IPS-15b (cell line): ENCODE measurements around the gene LRRC10B.
"Not testable (repeated sequence)": the region's sequence is repeated elsewhere in the genome, so short reads cannot be mapped to it uniquely, and the experiment has no call there.

Experiments
- H3K27me3 ChIP-seq: one replicate; pipeline ENCODE4 v1.6.1; 2013; ENCODE audit warnings: low read length; ENCODE audit not compliant: control insufficient read depth, insufficient read depth
- H3K36me3 ChIP-seq: one replicate; pipeline ENCODE4 v1.6.1; 2013; ENCODE audit warnings: low read length; ENCODE audit not compliant: control insufficient read depth, insufficient read depth
- H3K4me1 ChIP-seq: one replicate; pipeline ENCODE4 v1.6.1; 2013; ENCODE audit warnings: mild to moderate bottlenecking, low read length; ENCODE audit not compliant: control insufficient read depth, insufficient read depth
- H3K4me3 ChIP-seq: one replicate; pipeline ENCODE4 v1.5.1; 2013; ENCODE audit warnings: low read depth, low read length
- H3K9ac ChIP-seq: one replicate; pipeline ENCODE4 v1.6.1; 2013; ENCODE audit warnings: low read depth, mild to moderate bottlenecking, low read length
- H3K9me3 ChIP-seq: one replicate; pipeline ENCODE4 v1.6.1; 2013; ENCODE audit warnings: mild to moderate bottlenecking, low read length; ENCODE audit not compliant: control insufficient read depth, insufficient read depth

LRRC10B gene

DNA sequence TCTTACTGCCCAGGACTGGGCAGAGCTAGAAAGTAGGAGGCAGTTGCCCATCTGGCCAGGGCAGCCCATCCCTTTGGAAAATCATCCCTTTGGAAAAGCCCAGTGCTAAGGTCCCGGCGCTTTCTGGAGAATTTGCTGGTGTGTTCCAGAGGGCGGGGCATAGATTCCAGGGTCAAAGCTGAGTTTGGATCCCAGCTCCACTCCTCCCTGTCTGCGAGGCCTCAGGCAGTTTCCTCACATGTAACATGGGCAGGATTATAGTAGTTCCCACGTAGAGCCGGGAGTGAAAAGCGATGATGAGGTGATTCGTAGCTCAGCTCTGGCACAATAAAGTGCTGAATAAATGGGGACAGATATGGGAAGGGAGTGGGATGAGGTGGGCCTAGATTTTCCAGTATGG, 31.4 kb upstream of the LRRC10B start:
- Histone ChIP-seq H3K27me3 (no peaks in the 10 kb centered on the region), H3K4me1 (peaks cover 3% of the 10 kb centered on the region), H3K36me3 (no peaks in the 10 kb centered on the region), H3K4me3 (no peak overlapping the region), H3K9me3 (no peaks in the 10 kb centered on the region), H3K9ac (no peak overlapping the region)

- H3K36me3 ChIP-seq: no peaks in the 10 kb centered on the region
- H3K4me3 ChIP-seq: no peak overlapping the region
- no peaks in the 10 kb centered on the region for H3K9me3 ChIP-seq
- H3K4me1 ChIP-seq: peaks cover 5% of the 10 kb centered on the region
- H3K27me3 ChIP-seq: no peaks in the 10 kb centered on the region
- no peak overlapping the region for H3K9ac ChIP-seq
These were observed 30.8 kb upstream of the LRRC10B start for GRCh38 chr11:61477727-61478148.

GRCh38 chr11:61479360-61480058, 29.0 kb upstream of the LRRC10B start:
- H3K36me3 ChIP-seq, H3K9ac ChIP-seq, H3K4me1 ChIP-seq, H3K9me3 ChIP-seq, H3K4me3 ChIP-seq, H3K27me3 ChIP-seq: not testable (repeated sequence)

DNA sequence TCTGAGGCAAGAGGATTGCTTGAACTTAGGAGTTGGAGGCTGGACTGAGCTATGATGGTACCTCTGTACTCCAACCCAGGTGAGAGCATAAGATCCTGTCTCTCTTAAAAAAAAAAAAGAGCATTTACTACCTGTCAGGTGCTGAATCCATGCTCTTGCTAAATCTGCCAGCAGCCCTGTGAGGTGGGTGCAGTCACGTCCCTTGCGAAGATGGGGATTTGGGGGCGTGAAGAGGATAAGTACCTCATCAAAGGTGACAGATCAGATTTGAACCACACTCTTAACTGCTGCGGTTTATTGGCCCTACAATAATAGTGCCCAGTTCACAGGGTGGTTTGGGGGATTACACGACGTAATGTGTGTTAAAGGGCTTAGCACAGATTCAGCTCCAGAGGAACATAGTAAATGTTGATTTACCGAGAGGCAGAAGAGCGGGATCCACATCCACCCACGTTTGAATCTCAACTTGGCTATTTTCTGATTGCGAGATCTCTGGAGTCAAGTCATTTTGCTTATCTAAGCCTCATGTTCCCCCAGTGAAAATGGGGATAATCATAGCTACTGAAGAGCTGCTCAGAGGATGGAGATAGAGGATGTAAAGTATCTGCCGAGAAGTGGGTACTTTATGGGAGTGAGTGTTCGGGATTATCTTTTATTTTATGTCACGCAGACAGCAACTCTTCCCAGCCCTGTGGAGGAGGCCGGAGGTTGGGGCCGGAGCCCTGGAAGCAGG, 28.1 kb upstream of the LRRC10B start:
- no peak overlapping the region for H3K9ac ChIP-seq
- H3K9me3 ChIP-seq: no peaks in the 10 kb centered on the region
- H3K4me1 ChIP-seq: peaks cover 5% of the 10 kb centered on the region
- no peaks in the 10 kb centered on the region for H3K36me3 ChIP-seq
- no peaks in the 10 kb centered on the region for H3K27me3 ChIP-seq
- no peak overlapping the region for H3K4me3 ChIP-seq

DNA sequence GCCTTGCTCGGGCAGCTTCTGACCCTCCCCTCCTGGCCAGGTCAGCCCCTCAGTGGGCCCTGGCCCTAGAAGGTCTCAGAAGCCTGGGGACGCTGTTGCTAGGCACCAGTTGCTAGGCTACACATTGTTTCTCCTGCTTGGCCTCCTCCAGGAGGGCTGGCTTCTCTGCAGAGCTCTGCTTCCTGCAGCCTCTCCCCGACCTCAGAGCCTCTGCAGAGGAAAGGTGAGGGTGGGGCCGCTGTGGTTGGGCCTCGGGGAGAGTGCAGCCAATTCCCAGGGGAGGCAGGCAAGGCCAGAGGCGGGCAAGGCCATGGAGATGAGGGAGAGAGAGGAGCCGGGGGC, 27.6 kb upstream of the LRRC10B start:
- no peak overlapping the region for H3K9ac ChIP-seq
- H3K27me3 ChIP-seq: no peaks in the 10 kb centered on the region
- no peaks in the 10 kb centered on the region for H3K9me3 ChIP-seq
- no peaks in the 10 kb centered on the region for H3K36me3 ChIP-seq
- no peak overlapping the region for H3K4me3 ChIP-seq
- H3K4me1 ChIP-seq: peaks cover 5% of the 10 kb centered on the region

DNA sequence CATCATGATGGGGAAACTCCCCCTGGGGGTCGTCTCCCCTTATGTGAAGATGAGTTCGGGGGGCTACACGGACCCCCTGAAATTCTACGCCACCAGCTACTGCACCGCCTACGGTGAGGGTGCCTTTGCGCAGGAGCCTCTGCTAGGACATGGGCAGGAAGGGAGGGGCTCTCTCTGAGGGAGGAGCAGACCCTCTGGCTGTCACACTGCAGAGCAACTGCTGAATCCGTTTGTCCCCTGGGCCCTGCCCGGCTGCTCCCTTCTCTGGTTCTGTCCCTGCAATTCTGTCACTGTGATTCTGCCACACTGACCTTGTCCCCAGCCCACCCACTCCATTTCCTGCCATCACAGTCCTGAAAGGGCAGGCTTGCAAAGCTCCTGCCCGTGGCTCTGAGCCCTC, 26.7 kb upstream of the LRRC10B start:
- peaks cover 5% of the 10 kb centered on the region for H3K4me1 ChIP-seq
- no peaks in the 10 kb centered on the region for H3K36me3 ChIP-seq
- H3K27me3 ChIP-seq: no peaks in the 10 kb centered on the region
- H3K9ac ChIP-seq: no peak overlapping the region
- H3K9me3 ChIP-seq: no peaks in the 10 kb centered on the region
- H3K4me3 ChIP-seq: no peak overlapping the region

- Histone ChIP-seq H3K4me3 (no peak overlapping the region), H3K36me3 (no peaks in the 10 kb centered on the region), H3K9ac (no peak overlapping the region), H3K9me3 (no peaks in the 10 kb centered on the region), H3K27me3 (no peaks in the 10 kb centered on the region), H3K4me1 (peaks cover 5% of the 10 kb centered on the region)
These were observed 26.0 kb upstream of the LRRC10B start for GRCh38 chr11:61482513-61482912.

GRCh38 chr11:61484541-61484940, 24.0 kb upstream of the LRRC10B start:
- H3K4me3 ChIP-seq: no peak overlapping the region
- peaks cover 2% of the 10 kb centered on the region for H3K27me3 ChIP-seq
- H3K9me3 ChIP-seq: no peaks in the 10 kb centered on the region
- no peak overlapping the region for H3K9ac ChIP-seq
- peaks cover 12% of the 10 kb centered on the region for H3K4me1 ChIP-seq
- no peaks in the 10 kb centered on the region for H3K36me3 ChIP-seq

DNA sequence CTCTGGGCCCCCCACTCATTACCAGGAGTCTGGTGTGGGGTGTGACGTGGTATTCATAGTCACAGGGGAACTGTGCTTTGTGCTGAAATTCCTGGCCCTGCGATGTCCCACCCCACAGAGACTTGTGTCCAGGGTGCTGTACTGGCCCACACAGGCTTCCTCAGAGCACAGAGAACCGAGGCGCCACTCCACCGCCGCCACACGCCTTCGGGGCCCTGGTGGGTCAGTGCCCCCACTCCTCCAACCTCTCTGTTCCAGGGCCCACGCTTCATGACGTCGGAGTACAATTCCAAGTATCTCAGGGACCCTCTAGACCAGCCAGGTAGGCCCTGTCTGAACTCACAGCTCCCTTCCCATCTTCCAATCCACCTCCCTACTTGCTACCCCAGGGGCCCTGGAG, 23.5 kb upstream of the LRRC10B start:
- H3K4me1 ChIP-seq: peaks cover 12% of the 10 kb centered on the region
- H3K9ac ChIP-seq: no peak overlapping the region
- peaks cover 3% of the 10 kb centered on the region for H3K27me3 ChIP-seq
- no peaks in the 10 kb centered on the region for H3K36me3 ChIP-seq
- H3K4me3 ChIP-seq: no peak overlapping the region
- no peaks in the 10 kb centered on the region for H3K9me3 ChIP-seq

DNA sequence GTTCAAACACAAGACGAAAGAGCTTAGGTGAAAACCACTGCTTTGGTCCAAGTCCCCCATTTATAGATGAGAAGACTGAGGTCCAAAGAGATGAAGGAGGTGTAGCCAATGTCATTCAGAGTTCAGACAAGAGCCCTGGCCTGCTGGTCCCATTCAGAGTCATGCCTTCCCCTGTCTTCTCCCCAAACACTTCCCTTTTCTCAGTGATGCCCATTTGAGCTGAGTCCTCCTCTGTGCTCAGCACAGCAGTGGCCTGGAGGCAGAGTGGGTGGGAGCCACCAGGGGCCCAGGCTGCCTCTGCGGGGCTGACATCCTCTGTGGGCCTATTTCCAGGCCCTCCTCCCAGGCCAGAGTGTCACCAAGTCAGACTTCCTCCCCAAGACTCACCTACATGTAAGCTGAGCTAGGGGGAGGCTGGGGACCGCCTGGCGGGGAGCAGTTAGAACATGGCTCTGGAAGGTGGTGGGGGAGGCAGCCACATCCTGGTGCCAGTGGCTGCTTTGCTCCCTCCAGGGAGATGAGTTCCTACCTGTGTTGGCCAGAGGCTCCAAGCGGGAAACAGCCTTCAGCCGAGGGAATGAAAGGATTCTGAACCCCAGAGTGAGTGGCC, 22.4 kb upstream of the LRRC10B start:
- no peaks in the 10 kb centered on the region for H3K9me3 ChIP-seq
- no peak overlapping the region for H3K9ac ChIP-seq
- H3K27me3 ChIP-seq: peaks cover 3% of the 10 kb centered on the region
- peaks cover 12% of the 10 kb centered on the region for H3K4me1 ChIP-seq
- no peaks in the 10 kb centered on the region for H3K36me3 ChIP-seq
- no peak overlapping the region for H3K4me3 ChIP-seq

DNA sequence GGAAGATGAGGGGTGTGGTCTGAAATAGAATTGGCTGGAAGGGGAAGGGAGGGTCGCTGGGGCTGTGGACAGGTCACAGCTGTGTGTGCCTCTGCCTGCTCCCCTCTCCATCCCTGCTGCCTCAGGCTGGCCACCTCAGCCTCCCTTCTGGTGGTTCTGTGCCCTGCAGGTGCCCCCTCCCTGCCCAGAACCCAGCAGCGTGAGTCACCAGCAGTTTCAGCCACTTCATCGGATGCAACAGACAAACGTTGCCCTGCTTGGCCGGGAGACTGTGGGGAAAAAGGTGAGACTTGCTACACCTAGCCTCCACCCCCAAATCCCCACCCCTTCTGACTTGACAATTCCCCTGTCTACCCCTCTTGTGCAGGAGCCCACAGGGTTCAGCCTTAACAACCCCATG, 21.8 kb upstream of the LRRC10B start:
- H3K36me3 ChIP-seq: no peaks in the 10 kb centered on the region
- H3K9ac ChIP-seq: no peak overlapping the region
- H3K27me3 ChIP-seq: peaks cover 3% of the 10 kb centered on the region
- H3K9me3 ChIP-seq: no peaks in the 10 kb centered on the region
- no peak overlapping the region for H3K4me3 ChIP-seq
- peaks cover 12% of the 10 kb centered on the region for H3K4me1 ChIP-seq
